Upper lobe of left lung (tissue), 6 donors: ENCODE measurements around the gene SARDH. TPM values are rescaled to one million over a fixed set of nuclear protein-coding genes. Genes with fewer than 3 reads are reported as not detected.

ENCODE experiments used
- ATAC-seq, 2 donors: fragments of 200-7000 bp; cut with Tn5 transposase; one replicate each; pipeline ENCODE4 v1.9.1; 2022; ENCODE audit warnings: mild to moderate bottlenecking in 2 of 2, moderate library complexity in 2 of 2; ENCODE audit not compliant: low FRiP score in 2 of 2
- DNase-seq, 2 donors: peaks; one replicate each; pipeline ENCODE4 v3.0.0-alpha.2; 2019 to 2020
- H3K27ac ChIP-seq, 4 donors: fragments of 200-600 bp; sonication (generic); one replicate each; pipeline ENCODE4 v1.5.1; 2016 to 2019
- H3K27me3 ChIP-seq, 4 donors: fragments of 200-600 bp; sonication (generic); one replicate each; pipeline ENCODE4 v1.5.1; 2017 to 2019
- H3K36me3 ChIP-seq, 4 donors: fragments of 200-600 bp; sonication (generic); one replicate each; pipeline ENCODE4 v1.5.1; 2016 to 2019
- H3K4me1 ChIP-seq, 4 donors: fragments of 200-600 bp; sonication (generic); one replicate each; pipeline ENCODE4 v1.5.1; 2018 to 2019
- H3K4me3 ChIP-seq, 4 donors: fragments of 200-600 bp; sonication (generic); one replicate each; pipeline ENCODE4 v1.5.1; 2017 to 2019; ENCODE audit warnings: mild to moderate bottlenecking in 2 of 4, moderate library complexity in 1 of 4
- H3K9me3 ChIP-seq, 4 donors: fragments of 200-600 bp; sonication (generic); one replicate each; pipeline ENCODE4 v1.5.1; 2018 to 2019
- EP300 ChIP-seq, 4 donors: sonication (generic); formaldehyde crosslinking; IDR thresholded peaks; one replicate each; pipeline ENCODE4 v1.5.1; 2017; ENCODE audit warnings: antibody characterized with exemption in 4 of 4, control low read depth in 2 of 4
- POLR2A ChIP-seq, 4 donors: fragments of 450-650 bp; IDR thresholded peaks; one replicate each; pipeline ENCODE4 v1.5.1; 2016 to 2017; ENCODE audit warnings: antibody characterized with exemption in 4 of 4, mild to moderate bottlenecking in 2 of 4
- POLR2AphosphoS5 ChIP-seq, 2 donors: sonication (generic); formaldehyde crosslinking; IDR thresholded peaks; one replicate each; pipeline ENCODE4 v1.5.1; 2017; ENCODE audit warnings: antibody characterized with exemption in 2 of 2
- WGBS, 2 donors: methylation state at CpG; one replicate each; pipeline ENCODE4 v1.1.5; 2017 to 2018; 5-methylcytosine and 5-hydroxymethylcytosine counted together
- total RNA-seq, 6 donors: library from RNA; depleted of rRNA in 4 of 6; stranded (reverse); fragments of >200 nt in 4 of 6; gene quantifications; one replicate each; pipeline versions ENCODE4 v1.1.0 to v1.2.1, GENCODE V29; 2016 to 2021
- TF ChIP-seq, protein P1 (sequence below), 6 experiments: fragments of 450-650 bp in 4 of 6; fragments of 200-600 bp in 2 of 6; sonication (generic) in 2 of 6; IDR thresholded peaks; one replicate each; pipeline ENCODE4 v1.5.1; 2016 to 2019; ENCODE audit warnings: antibody characterized with exemption in 6 of 6
- donor health status: DM: no; HTN: no; CAD: no; lungs with moderate emphysema.
- donor health status: DM: no; HTN: yes; CAD: no; lungs with severe emphysema.

The SARDH gene
- total RNA-seq, 6 donors from 2014 or later, result 0.79 to 37.7 (median 4.2) TPM

GRCh38 chr9:133673258-133673655, 64.9 kb downstream of the SARDH start:
- no peak for TF ChIP-seq POLR2A (IDR thresholded peaks at IDR 0.05)
- TF ChIP-seq, protein P1, sequence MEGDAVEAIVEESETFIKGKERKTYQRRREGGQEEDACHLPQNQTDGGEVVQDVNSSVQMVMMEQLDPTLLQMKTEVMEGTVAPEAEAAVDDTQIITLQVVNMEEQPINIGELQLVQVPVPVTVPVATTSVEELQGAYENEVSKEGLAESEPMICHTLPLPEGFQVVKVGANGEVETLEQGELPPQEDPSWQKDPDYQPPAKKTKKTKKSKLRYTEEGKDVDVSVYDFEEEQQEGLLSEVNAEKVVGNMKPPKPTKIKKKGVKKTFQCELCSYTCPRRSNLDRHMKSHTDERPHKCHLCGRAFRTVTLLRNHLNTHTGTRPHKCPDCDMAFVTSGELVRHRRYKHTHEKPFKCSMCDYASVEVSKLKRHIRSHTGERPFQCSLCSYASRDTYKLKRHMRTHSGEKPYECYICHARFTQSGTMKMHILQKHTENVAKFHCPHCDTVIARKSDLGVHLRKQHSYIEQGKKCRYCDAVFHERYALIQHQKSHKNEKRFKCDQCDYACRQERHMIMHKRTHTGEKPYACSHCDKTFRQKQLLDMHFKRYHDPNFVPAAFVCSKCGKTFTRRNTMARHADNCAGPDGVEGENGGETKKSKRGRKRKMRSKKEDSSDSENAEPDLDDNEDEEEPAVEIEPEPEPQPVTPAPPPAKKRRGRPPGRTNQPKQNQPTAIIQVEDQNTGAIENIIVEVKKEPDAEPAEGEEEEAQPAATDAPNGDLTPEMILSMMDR (IDR thresholded peaks at IDR 0.05), result no peak
- Histone ChIP-seq H3K4me3 (no peak overlapping the region), H3K4me1 (peaks cover 7 to 13% (median 11%) of the 10 kb centered on the region in 4 donors), H3K27me3 (no peaks in the 10 kb centered on the region), H3K9me3 (no peaks in the 10 kb centered on the region), H3K36me3 (no peaks in the 10 kb centered on the region), H3K27ac (no peak overlapping the region)
- WGBS, 2 donors, result 89 to 92% methylated on average over 6 to 9 of the region's 9 CpGs
- ATAC-seq (no peak), DNase-seq (no peak)

- ATAC-seq (no peak), DNase-seq (peak in 1 of 2 donors; percentile 49)
- Histone ChIP-seq H3K4me1 (peaks cover 7 to 13% (median 11%) of the 10 kb centered on the region in 4 donors), H3K27ac (no peak overlapping the region), H3K4me3 (no peak overlapping the region), H3K36me3 (no peaks in the 10 kb centered on the region), H3K27me3 (no peaks in the 10 kb centered on the region), H3K9me3 (no peaks in the 10 kb centered on the region)
- TF ChIP-seq, protein P1 (IDR thresholded peaks at IDR 0.05), result no peak
- TF ChIP-seq POLR2AphosphoS5 (IDR thresholded peaks at IDR 0.05) (no peak), POLR2A (IDR thresholded peaks at IDR 0.05) (no peak), EP300 (IDR thresholded peaks at IDR 0.05) (no peak)
- WGBS, 2 donors, result 92 to 97% methylated on average over 19 to 31 of the region's 31 CpGs
These were observed 65.5 kb downstream of the SARDH start for GRCh38 chr9:133672503-133673257.

GRCh38 chr9:133671371-133671770, 66.8 kb downstream of the SARDH start:
- no peak for ATAC-seq
- WGBS, 2 donors, result 89 to 96% methylated on average over 12 to 21 of the region's 21 CpGs
- DNase-seq, result peak in 1 of 2 donors; percentile 60
- H3K4me1 ChIP-seq, result peaks cover 2 to 8% (median 5%) of the 10 kb centered on the region in 4 donors
- no peaks in the 10 kb centered on the region for H3K36me3 ChIP-seq
- no peaks in the 10 kb centered on the region for H3K27me3 ChIP-seq
- TF ChIP-seq POLR2AphosphoS5 (IDR thresholded peaks at IDR 0.05), result no peak
- TF ChIP-seq, protein P1 (IDR thresholded peaks at IDR 0.05), result no peak
- no peak for TF ChIP-seq POLR2A (IDR thresholded peaks at IDR 0.05)
- TF ChIP-seq EP300 (IDR thresholded peaks at IDR 0.05), result no peak
- H3K9me3 ChIP-seq, result no peaks in the 10 kb centered on the region
- no peak overlapping the region for H3K27ac ChIP-seq
- no peak overlapping the region for H3K4me3 ChIP-seq

- Histone ChIP-seq H3K4me1 (peaks cover 0 to 9% (median 1%) of the 10 kb centered on the region in 4 donors), H3K4me3 (no peak overlapping the region), H3K27ac (no peak overlapping the region), H3K36me3 (no peaks in the 10 kb centered on the region), H3K9me3 (no peaks in the 10 kb centered on the region), H3K27me3 (no peaks in the 10 kb centered on the region)
- TF ChIP-seq, protein P1 (IDR thresholded peaks at IDR 0.05), result no peak
- TF ChIP-seq EP300 (IDR thresholded peaks at IDR 0.05), result no peak
- no peak for TF ChIP-seq POLR2AphosphoS5 (IDR thresholded peaks at IDR 0.05)
- no peak for TF ChIP-seq POLR2A (IDR thresholded peaks at IDR 0.05)
- WGBS, 2 donors, result 93% methylated on average over 16 of the region's 17 CpGs; no CpG with 5 or more reads in 1 of the 2 donors
- no peak for ATAC-seq
- DNase-seq, result peak in 1 of 2 donors; percentile 74
These were observed 67.7 kb downstream of the SARDH start for GRCh38 chr9:133670466-133670865.
